A172 (cell line): ENCODE data around the gene PICK1. TPM values are rescaled to one million over a fixed set of nuclear protein-coding genes. Genes with fewer than 3 reads are reported as not detected.

Source experiments
- DNase-seq: peaks from one replicate; pipeline ENCODE4 v3.0.0-alpha.2; 2015; ENCODE audit warnings: low spot score
- total RNA-seq: library from RNA; depleted of rRNA; stranded (reverse); fragments of >200 nt; shearing (Covaris generic); gene quantifications from 2 replicates; pipeline ENCODE4 v1.2.3, GENCODE V29; 2014

The PICK1 gene
- total RNA-seq, 1 experiment from 2014 or later = 6.5 TPM

GRCh38 chr22:38049812-38050619, 7.2 kb upstream of the PICK1 start:
- DNase-seq = no peak

DNA sequence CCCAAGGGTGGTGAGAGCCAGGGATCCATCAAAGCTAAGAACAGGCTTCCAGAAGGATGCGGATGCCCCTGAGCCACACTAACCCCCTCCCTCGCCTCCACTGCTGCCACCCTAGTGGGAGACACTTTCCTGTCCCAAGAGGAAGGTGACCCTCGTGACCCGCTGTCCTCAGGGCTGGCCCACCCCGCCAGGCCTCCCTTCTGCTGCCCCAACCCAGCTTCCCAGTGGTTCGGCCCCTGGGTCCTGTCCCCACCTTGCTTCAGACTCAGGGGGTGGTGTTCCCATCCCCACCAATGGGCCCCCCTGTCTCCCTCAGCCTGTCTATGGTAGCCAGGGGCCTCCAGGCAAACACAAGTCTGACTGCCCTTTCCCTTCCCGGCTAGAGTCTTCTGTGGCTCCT, 6.5 kb upstream of the PICK1 start:
- no peak for DNase-seq

DNA sequence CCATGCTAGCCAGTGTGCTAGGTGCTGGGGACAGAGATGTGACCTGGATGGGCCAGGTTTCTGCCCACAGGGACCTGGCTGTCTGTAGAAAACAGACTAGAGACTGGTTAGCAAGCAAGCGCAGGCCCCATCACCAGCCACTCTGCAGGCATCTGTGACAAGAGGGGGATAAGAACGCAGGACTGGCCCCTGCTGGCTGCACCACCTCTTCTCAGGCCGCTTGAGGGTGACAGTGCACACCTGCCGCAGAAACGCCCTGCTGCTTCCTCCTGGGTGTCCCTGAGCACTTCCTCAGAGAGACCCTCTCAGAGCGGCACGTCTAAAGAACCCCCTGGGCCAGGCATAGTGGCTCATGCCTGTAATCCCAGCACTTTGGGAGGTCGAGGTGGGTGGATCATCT, 5.9 kb upstream of the PICK1 start:
- no peak for DNase-seq

DNA sequence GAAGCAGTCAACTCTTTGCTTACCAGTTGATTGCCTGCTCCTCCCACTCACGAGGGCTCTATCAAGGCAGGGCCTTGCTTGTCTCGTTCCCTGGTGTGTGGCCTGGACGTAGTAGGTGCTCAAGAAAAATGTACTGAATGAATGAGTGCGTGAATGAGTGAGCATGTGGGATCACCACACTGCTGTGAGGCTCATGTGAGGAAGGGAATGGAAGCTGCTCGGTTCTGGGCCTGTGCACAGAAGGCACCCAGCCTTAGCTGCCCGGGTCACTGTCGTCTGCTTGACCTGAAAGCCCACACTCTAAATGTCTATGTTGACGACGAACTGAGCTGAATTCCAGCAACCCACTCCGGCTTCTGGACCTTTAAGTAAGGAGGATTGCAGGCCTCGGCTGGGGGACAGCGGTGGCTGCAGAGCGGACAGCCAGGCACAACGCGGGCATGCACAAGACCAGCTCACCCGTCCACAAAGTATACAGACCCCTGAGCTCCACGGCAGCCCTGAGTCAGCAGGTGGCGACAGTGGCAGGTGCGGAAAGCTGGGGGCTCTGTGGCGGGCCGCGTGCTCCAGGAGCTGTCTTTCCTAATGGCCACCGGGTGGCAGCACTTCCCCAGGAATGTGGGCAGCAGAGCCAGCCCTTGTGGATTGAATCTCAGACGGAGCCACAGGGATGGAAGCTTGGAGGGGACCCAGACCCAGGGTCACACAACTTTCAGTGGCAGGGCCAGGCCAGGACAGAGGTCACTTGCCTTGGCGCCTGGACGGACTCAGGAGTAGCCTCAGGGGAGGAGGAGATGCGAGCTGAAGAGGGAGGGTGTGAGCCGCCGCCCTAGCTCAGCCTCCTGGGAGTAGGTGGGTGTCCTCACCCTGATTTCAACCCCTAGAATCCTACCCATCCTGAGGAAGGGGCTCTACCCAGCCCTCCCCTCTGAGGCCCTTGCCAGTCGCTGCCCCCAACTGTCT, 5.0 kb upstream of the PICK1 start:
- DNase-seq = peak; percentile 42

DNA sequence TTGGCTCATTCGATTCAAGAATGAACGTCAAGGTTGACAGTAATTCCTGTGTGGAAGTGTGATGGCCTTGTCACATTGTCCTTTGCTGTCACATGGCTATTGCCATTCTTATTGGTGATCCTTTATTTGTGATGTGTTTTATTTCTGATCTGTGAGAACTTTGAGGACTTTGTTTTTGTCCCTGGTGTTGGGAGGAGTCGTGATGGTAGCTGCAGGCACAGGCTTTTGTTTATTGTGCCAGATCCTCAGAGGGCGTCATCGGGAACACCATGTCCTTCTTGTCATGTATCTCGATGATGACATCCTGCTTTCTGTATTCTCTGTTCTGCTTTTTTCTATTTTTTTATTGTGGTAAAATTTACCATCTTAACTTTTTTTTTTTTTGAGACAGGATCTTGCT, 5.6 kb downstream of the PICK1 start:
- DNase-seq = no peak

- DNase-seq = no peak
These were observed 8.3 kb downstream of the PICK1 start for GRCh38 chr22:38065539-38065938.

GRCh38 chr22:38066381-38067027, 9.3 kb downstream of the PICK1 start:
- no peak for DNase-seq

DNA sequence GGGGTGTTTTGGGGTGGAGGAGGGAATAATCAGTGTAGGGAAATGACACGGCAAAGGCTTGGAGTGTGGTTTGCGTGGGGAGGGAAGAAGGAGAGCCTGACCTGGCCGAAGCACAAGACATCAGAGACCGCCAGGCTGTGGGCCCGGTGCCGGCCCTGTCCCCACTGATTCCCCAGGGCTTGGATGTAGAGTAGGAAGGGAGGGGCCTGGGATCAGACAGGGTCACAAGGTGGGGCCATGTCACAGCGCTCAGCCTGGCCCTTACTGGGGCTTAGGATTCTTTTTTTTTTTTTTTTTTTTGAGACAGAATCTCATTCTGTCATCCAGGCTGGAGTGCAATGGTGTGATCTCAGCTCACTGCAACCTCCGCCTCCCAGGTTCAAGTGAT, 9.8 kb downstream of the PICK1 start:
- no peak for DNase-seq

DNA sequence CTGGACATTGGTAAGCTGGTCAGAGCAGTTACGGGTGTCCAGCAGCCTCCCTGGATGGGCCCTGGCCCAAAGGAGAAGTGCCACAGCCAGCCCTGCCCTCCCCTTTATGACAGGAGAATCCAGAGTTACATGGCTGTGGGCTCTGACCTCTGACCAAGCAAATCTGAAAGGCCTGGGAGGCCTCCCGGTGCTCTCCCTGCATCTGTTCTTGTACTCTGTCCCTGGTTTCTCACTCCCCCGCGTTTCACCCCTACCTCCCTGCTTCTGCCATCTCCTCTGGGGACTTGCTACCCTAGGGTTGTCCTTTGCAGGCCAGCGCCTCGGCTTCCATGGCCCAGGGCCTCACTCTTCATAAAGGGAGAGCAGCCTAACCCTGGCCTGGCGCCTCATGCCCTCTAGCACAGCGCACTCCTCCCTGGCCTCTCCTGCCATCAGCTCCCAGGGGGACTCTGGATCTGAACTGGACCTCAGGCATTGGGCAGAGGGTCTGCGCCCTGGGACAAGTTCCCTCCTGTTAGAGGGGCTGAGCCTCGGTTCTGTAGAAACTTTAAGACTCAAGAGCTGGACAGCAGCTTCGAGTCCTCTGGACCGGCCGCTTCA, 10.7 kb downstream of the PICK1 start:
- DNase-seq = no peak

DNA sequence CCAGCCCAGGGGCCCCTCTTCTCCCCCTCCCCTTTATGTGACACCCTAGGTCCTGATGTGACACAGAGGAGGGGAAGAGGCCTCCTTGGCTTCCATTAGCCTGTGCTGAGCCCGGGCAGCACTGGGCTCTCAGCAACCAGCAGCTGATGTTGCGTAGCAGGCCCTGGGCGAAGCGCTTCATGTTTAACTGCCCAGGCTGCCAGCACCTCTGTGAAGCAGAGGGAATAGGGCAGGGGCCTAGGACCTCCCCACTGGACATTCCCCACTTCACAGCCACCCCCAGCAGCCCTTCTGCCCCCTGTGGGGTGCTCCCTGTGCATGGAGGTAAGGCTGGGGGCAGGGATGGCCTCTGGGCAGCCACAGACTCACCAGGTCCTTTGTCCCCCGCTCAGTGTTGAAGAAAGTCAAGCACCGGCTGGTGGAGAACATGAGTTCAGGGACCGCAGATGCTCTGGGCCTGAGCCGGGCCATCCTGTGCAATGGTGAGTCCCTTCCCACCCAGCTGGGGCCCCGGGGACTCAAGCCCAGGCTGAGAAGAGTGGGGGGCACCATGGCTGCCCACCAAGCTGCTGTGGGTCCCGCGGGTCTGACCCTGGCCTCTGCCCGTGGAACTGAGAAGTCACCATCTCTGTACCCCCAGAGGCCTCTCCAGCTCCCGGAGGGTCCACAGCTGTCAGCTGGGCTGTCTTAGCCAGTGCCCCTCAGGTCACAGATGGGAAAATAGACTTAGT, 11.6 kb downstream of the PICK1 start:
- no peak for DNase-seq

GRCh38 chr22:38069372-38070249, 12.4 kb downstream of the PICK1 start:
- no peak for DNase-seq

GRCh38 chr22:38070250-38070921, 13.2 kb downstream of the PICK1 start:
- DNase-seq = no peak

DNA sequence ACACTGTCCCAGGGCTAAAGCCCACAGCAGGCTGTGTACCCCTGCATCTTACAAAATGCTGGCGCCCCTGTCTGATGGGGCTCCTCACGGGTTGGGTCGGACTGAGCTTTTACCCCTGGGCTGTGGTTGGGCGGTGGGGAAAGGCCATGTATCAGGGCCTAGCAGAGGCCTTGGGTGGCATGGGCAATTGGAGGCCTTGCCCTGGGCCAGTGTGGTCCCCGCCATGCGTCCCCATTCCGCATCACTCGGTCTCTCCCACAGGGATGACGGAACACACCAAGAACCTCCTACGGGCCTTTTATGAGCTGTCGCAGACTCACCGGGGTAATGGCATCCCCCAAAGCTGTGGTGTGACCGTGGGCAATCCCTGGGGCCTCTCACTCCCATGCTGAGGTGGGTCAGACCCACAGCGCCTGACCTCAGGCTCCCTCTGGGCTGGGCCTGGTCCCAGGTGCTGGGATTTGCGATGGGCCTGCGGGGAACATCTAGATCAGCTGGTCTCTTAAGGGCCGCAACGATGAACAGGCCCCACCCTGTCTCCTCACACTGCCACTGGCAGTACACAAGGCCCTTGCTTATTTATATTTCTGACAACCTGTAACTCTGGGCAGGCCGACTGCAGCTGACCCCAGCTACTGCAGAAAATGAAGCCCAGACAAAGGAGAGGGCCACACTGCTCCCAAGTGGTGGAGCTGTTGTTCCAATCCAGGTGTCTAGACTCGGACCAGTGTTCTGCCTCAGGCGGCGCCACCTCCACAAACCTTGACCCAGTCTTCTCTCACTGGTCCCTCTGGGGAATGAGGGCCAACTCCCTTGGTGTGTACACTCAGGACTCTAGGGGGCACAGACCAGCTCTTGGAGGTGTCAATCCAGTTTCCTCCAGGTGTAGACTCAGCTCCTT, 14.5 kb downstream of the PICK1 start:
- DNase-seq = no peak

DNA sequence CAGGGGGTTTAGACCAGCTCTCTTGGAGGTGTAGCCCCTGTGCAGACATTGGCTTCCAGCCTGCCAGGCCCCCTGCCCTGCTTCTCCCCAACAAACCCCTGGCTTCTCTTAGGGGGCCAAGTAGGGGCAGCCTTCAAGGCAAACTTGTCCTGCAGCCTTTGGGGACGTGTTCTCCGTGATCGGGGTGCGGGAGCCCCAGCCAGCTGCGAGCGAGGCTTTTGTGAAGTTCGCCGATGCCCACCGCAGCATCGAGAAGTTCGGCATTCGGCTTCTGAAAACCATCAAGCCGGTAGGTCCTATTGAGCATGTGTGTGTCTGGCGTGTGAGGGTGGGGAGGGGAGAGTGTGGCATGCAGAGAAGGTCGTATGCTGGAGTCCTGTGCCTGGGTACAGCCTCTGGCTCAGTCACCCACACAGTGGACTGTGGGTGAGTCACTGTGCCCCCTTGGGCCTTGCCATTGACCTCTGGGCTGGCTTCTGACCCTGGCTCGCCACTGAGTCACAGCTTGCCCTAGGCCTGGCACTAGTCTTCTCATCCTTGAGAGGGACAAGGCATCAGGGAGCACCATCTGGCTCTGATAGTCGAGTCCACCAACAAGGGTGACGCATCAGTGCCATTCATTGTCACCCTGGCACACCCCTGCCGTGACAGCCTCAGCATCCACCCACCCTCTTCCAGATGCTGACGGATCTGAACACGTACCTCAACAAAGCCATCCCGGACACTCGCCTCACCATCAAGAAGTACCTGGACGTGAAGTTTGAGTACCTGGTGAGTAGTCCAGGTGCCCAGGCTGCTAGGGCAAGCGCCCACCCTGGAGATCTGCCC, 15.3 kb downstream of the PICK1 start:
- DNase-seq = no peak

DNA sequence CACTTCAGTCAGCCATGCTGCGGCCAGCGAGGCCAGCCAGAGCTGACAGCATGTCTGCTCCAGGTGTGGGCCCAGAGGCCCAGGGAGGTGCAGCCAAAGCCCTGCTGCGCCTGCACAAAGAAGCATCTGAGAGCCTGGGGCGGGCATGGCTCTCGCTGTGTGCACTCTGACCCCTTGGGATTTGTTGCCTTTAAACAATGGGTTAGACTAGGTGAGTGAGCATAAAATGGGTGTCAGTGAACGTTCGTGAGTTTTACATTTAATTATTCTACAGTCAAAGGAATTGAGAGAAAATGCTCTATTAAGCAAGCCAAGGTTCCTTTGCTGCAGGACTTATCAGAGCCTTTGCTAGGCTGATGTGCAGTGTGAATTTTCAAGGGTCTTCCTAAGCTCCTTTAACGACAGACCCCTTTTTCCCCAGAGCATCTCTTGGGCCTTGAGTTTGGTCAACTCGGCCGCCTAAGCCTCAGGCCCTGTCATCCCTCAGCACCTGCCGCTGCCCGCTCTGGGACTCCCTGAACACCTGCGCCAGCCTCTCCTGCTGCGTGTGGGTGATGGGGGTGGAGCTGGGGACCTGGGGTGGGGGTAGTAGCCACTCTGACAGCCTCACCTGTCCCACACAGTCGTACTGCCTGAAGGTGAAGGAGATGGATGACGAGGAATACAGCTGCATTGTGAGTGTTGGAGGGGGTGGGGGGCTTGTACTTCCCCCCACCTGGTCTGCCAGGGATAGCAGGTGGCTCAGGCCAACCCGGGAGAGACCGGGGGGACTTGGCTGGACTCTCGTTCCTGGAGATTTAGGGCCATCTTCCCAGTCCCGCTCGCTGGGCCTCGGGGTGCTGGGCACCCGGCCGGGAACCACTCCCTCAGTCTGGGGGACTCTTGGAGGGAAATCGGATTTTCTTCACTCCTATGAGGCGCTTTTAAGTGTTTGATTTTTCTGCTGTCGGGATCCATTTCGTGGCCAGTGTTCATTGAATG, 16.2 kb downstream of the PICK1 start:
- no peak for DNase-seq
